Keratinocyte (primary cell): Measurements from ENCODE around the gene MAGI3.

Experiments used
- EZH2 ChIP-seq: IDR thresholded peaks from one replicate; pipeline ENCODE4 v1.6.1; 2012; ENCODE audit warnings: inconsistent platforms, mild to moderate bottlenecking, low read length, moderate library complexity
- TF ChIP-seq, protein P1 (sequence below), 3 experiments: IDR thresholded peaks in 1 of 3; conservative IDR thresholded peaks in 1 of 3; optimal IDR thresholded peaks in 1 of 3; 2 replicates in 2 of 3; 3 replicates in 1 of 3; pipeline versions ENCODE3 to v1.5.1; 2011; ENCODE audit warnings: low read length in 3 of 3, mild to moderate bottlenecking in 3 of 3, moderate library complexity in 2 of 3, control low read depth in 1 of 3, inconsistent platforms in 1 of 3; ENCODE audit not compliant: insufficient read depth in 2 of 3; ENCODE audit errors: extremely low read depth in 1 of 3

DNA sequence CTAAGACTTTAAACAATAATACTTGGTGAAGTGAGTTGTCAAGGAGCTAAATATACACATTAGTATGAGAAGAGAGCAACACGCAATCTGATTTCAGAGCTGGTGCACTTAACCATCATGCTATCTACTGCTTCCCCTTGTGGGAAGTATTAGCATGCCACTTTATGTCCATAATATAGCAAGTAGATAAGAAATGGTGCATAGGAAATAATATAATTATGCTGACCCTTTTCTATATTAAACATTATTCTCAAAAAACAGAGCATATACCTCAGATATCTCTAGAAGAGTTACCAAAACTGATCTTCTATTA is 63.4 kb downstream of the MAGI3 start:
- TF ChIP-seq, protein P1, sequence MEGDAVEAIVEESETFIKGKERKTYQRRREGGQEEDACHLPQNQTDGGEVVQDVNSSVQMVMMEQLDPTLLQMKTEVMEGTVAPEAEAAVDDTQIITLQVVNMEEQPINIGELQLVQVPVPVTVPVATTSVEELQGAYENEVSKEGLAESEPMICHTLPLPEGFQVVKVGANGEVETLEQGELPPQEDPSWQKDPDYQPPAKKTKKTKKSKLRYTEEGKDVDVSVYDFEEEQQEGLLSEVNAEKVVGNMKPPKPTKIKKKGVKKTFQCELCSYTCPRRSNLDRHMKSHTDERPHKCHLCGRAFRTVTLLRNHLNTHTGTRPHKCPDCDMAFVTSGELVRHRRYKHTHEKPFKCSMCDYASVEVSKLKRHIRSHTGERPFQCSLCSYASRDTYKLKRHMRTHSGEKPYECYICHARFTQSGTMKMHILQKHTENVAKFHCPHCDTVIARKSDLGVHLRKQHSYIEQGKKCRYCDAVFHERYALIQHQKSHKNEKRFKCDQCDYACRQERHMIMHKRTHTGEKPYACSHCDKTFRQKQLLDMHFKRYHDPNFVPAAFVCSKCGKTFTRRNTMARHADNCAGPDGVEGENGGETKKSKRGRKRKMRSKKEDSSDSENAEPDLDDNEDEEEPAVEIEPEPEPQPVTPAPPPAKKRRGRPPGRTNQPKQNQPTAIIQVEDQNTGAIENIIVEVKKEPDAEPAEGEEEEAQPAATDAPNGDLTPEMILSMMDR (optimal IDR thresholded peaks at IDR 0.05 in 1 of 3, IDR thresholded peaks at IDR 0.05 in 1 of 3, conservative IDR thresholded peaks at IDR 0.05 in 1 of 3; ENCODE audit: extremely low read depth in 1 of 3, insufficient read depth in 2 of 3, low read length in 3 of 3), result no peak
- no peak for TF ChIP-seq EZH2
